K562 (cell line): ENCODE measurements around the gene LNPEP. TPM values are rescaled to one million over a fixed set of nuclear protein-coding genes. Genes with fewer than 3 reads are reported as not detected.

ENCODE experiments used
- BRD9 ChIP-seq: fragments of 450-650 bp; IDR thresholded peaks from 2 replicates; pipeline ENCODE4 v1.6.1; 2018; ENCODE audit warnings: low read depth; ENCODE audit not compliant: partially characterized antibody
- CTBP1 ChIP-seq: fragments of 450-650 bp; IDR thresholded peaks from 2 replicates; pipeline ENCODE4 v1.6.1; 2016; ENCODE audit warnings: borderline replicate concordance
- CTCF ChIP-seq, 3 experiments: IDR thresholded peaks in 2 of 3; conservative IDR thresholded peaks in 1 of 3; 2 replicates each; pipeline ENCODE4 v1.5.1; 2011 to 2012; ENCODE audit warnings: low read length in 3 of 3, mild to moderate bottlenecking in 3 of 3, control low read depth in 2 of 3, improper control_type of control experiment in 1 of 3, inconsistent platforms in 1 of 3, low read depth in 1 of 3, mixed read lengths in 1 of 3, moderate library complexity in 1 of 3; ENCODE audit not compliant: insufficient read depth in 2 of 3
- EP300 ChIP-seq: IDR thresholded peaks from 2 replicates; pipeline ENCODE4 v1.6.1; 2012; ENCODE audit warnings: low read length, improper control_type of control experiment
- ESRRA ChIP-seq: fragments of 450-650 bp; IDR thresholded peaks from 2 replicates; pipeline ENCODE4 v1.6.1; 2014; ENCODE audit warnings: low read depth, mild to moderate bottlenecking, moderate library complexity, borderline replicate concordance
- GATAD2B ChIP-seq: fragments of 450-650 bp; IDR thresholded peaks from 2 replicates; pipeline ENCODE4 v1.6.1; 2017; ENCODE audit warnings: mild to moderate bottlenecking, borderline replicate concordance
- MAFF ChIP-seq: IDR thresholded peaks from 2 replicates; pipeline ENCODE4 v1.6.1; 2012; ENCODE audit warnings: low read length, improper control_type of control experiment
- MAFG ChIP-seq: fragments of 450-650 bp; conservative IDR thresholded peaks from 2 replicates; pipeline ENCODE4 v1.6.1; 2016; ENCODE audit warnings: missing genetic modification characterization, missing compliant biosample characterization
- MAFK ChIP-seq: IDR thresholded peaks from 2 replicates; pipeline ENCODE4 v1.6.1; 2011; ENCODE audit warnings: low read length, improper control_type of control experiment
- MTF1 ChIP-seq: fragments of 250-450 bp; sonication (Bioruptor Pico); IDR thresholded peaks from 2 replicates; pipeline ENCODE4 v1.9.0; 2021; ENCODE audit warnings: moderate library complexity, mild to moderate bottlenecking, inconsistent platforms, borderline replicate concordance
- POLR3A ChIP-seq: IDR thresholded peaks from 2 replicates; pipeline ENCODE4 v1.6.1; 2011; ENCODE audit warnings: borderline replicate concordance, mild to moderate bottlenecking, moderate library complexity; ENCODE audit not compliant: insufficient read length, insufficient read depth; ENCODE audit errors: extremely low read depth
- PRPF4 ChIP-seq: fragments of 200-400 bp; formaldehyde crosslinking; IDR thresholded peaks from one replicate; pipeline ENCODE4 v1.6.1; 2017; ENCODE audit warnings: low read length, low read depth, mild to moderate bottlenecking; ENCODE audit not compliant: insufficient read depth, poor library complexity, severe bottlenecking
- ZC3H4 ChIP-seq: sonication (generic); formaldehyde crosslinking; IDR thresholded peaks from 2 replicates; pipeline ENCODE4 v1.9.0; 2021; ENCODE audit warnings: missing genetic modification reagents, borderline replicate concordance
- ZFP36 ChIP-seq: fragments of 150-350 bp; IDR thresholded peaks from 2 replicates; pipeline ENCODE4 v1.6.1; 2018; ENCODE audit warnings: low read length, low read depth; ENCODE audit not compliant: partially characterized antibody
- ZNF282 ChIP-seq: sonication (generic); formaldehyde crosslinking; IDR thresholded peaks from 2 replicates; pipeline ENCODE4 v1.8.1; 2023; ENCODE audit warnings: missing genetic modification reagents
- ZNF316 ChIP-seq: fragments of 450-650 bp; IDR thresholded peaks from 2 replicates; pipeline ENCODE4 v1.6.1; 2016
- ZNF384 ChIP-seq: IDR thresholded peaks from 2 replicates; pipeline ENCODE4 v1.6.1; 2012; ENCODE audit warnings: low read depth, low read length, improper control_type of control experiment
- ZNF699 ChIP-seq: fragments of 250-450 bp; sonication (Bioruptor Pico); IDR thresholded peaks from 2 replicates; pipeline ENCODE4 v1.8.0; 2021; ENCODE audit warnings: mild to moderate bottlenecking, moderate library complexity; ENCODE audit not compliant: insufficient replicate concordance
- polyA plus RNA-seq, 8 experiments: library from polyadenylated mRNA; depleted of rRNA in 4 of 8; stranded (reverse) in 5 of 8; unstranded in 3 of 8; fragments of >200 nt; fragmentation: Nextera tagmentation in 2 of 8; fragmentation: Illumina TruSeq in 1 of 8; extraction: Ambion mirVana in 2 of 8; extraction: Trizol in 1 of 8; gene quantifications; 2 replicates each; pipeline versions ENCODE4 v1.2.1 to v1.2.3, GENCODE V29; 2011 to 2014; ENCODE audit warnings: inconsistent platforms in 1 of 8, missing spikeins in 1 of 8
- total RNA-seq, 7 experiments: library from RNA; depleted of rRNA in 6 of 7; stranded (reverse); fragments of >200 nt in 6 of 7; fragmentation: Illumina TruSeq in 2 of 7; extraction: Trizol in 2 of 7; gene quantifications; 2 replicates each; pipeline versions ENCODE4 v1.2.1 to v1.2.3, GENCODE V29; 2011 to 2021; ENCODE audit warnings: low replicate concordance in 1 of 7
- TF ChIP-seq, protein P1 (sequence below): fragments of 450-650 bp; IDR thresholded peaks from 2 replicates; pipeline ENCODE4 v1.6.1; 2017; ENCODE audit warnings: mild to moderate bottlenecking, moderate library complexity
- TF ChIP-seq, protein P2 (sequence below): fragments of 250-450 bp; sonication (Bioruptor Pico); IDR thresholded peaks from 2 replicates; pipeline ENCODE4 v1.5.0; 2022; ENCODE audit warnings: mild to moderate bottlenecking
- TF ChIP-seq, protein P3 (sequence below): fragments of 450-650 bp; IDR thresholded peaks from 2 replicates; pipeline ENCODE4 v1.6.1; 2017; ENCODE audit warnings: antibody characterized with exemption

Gene LNPEP
- total and polyA plus RNA-seq, 9 of the 15 experiments (the other 6 are each of a cell fraction or from before 2014, with no cell fraction given): 2.6 to 27.9 (median 11.2) TPM

DNA sequence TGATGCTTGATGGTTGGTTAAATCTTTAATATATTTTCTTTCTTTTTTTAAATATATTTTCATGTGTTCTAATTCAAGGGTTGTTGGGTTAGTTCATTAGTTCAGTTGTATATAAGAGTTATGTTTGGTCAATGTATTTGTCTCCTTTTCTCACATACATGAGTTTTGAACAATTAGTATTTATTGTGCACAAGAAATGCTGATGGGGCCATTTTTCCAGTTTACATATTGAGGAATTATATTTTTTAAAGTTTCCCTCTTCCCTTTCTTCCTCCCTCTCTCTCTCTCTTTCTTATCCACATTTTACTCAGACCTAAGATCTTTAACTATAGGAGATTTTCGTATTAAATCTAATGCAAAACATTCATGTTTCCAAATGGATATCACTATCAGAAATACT lies 74.0 kb downstream of the LNPEP start (continued):
- TF ChIP-seq, protein P1, sequence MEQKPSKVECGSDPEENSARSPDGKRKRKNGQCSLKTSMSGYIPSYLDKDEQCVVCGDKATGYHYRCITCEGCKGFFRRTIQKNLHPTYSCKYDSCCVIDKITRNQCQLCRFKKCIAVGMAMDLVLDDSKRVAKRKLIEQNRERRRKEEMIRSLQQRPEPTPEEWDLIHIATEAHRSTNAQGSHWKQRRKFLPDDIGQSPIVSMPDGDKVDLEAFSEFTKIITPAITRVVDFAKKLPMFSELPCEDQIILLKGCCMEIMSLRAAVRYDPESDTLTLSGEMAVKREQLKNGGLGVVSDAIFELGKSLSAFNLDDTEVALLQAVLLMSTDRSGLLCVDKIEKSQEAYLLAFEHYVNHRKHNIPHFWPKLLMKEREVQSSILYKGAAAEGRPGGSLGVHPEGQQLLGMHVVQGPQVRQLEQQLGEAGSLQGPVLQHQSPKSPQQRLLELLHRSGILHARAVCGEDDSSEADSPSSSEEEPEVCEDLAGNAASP: no peak
- TF ChIP-seq ZNF699: no peak
- no peak for TF ChIP-seq POLR3A
- TF ChIP-seq, protein P2, sequence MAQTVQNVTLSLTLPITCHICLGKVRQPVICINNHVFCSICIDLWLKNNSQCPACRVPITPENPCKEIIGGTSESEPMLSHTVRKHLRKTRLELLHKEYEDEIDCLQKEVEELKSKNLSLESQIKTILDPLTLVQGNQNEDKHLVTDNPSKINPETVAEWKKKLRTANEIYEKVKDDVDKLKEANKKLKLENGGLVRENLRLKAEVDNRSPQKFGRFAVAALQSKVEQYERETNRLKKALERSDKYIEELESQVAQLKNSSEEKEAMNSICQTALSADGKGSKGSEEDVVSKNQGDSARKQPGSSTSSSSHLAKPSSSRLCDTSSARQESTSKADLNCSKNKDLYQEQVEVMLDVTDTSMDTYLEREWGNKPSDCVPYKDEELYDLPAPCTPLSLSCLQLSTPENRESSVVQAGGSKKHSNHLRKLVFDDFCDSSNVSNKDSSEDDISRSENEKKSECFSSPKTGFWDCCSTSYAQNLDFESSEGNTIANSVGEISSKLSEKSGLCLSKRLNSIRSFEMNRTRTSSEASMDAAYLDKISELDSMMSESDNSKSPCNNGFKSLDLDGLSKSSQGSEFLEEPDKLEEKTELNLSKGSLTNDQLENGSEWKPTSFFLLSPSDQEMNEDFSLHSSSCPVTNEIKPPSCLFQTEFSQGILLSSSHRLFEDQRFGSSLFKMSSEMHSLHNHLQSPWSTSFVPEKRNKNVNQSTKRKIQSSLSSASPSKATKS (CRISPR knock-in tag): no peak
- TF ChIP-seq ZC3H4 (CRISPR knock-in tag): no peak
- peak; percentile 61 for TF ChIP-seq MAFF
- TF ChIP-seq ZNF282: no peak
- no peak for TF ChIP-seq MTF1 (CRISPR knock-in tag)
- peak; percentile 77 for TF ChIP-seq MAFG (tag)
- no peak for TF ChIP-seq ZFP36
- no peak for TF ChIP-seq CTCF (IDR thresholded peaks at IDR 0.05 in 2 of 3, conservative IDR thresholded peaks at IDR 0.05 in 1 of 3; ENCODE audit: insufficient read depth in 2 of 3, low read depth in 1 of 3, low read length in 3 of 3)
- TF ChIP-seq MAFK: peak; percentile 70
- TF ChIP-seq, protein P3, sequence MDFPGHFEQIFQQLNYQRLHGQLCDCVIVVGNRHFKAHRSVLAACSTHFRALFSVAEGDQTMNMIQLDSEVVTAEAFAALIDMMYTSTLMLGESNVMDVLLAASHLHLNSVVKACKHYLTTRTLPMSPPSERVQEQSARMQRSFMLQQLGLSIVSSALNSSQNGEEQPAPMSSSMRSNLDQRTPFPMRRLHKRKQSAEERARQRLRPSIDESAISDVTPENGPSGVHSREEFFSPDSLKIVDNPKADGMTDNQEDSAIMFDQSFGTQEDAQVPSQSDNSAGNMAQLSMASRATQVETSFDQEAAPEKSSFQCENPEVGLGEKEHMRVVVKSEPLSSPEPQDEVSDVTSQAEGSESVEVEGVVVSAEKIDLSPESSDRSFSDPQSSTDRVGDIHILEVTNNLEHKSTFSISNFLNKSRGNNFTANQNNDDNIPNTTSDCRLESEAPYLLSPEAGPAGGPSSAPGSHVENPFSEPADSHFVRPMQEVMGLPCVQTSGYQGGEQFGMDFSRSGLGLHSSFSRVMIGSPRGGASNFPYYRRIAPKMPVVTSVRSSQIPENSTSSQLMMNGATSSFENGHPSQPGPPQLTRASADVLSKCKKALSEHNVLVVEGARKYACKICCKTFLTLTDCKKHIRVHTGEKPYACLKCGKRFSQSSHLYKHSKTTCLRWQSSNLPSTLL: no peak
- TF ChIP-seq PRPF4: no peak
- TF ChIP-seq EP300: no peak
- TF ChIP-seq CTBP1: no peak
- TF ChIP-seq BRD9: no peak
- TF ChIP-seq ZNF384: no peak
- TF ChIP-seq ESRRA: no peak
- TF ChIP-seq GATAD2B: no peak
- TF ChIP-seq ZNF316: peak; percentile 93
